SK-N-SH (cell line): ENCODE results near the gene HEATR3.

Experiments
- EZH2phosphoT487 ChIP-seq: fragments of 200-600 bp; sonication (generic); IDR thresholded peaks from 2 replicates; pipeline ENCODE4 v1.6.1; 2017; ENCODE audit warnings: low read depth, mixed run types, mild to moderate bottlenecking, antibody characterized with exemption, moderate library complexity, borderline replicate concordance
- POLR2AphosphoS5 ChIP-seq: IDR thresholded peaks from 2 replicates; pipeline ENCODE4 v1.6.1; 2012; ENCODE audit warnings: low read depth, low read length
- REST ChIP-seq: IDR thresholded peaks from 2 replicates; pipeline ENCODE4 v1.6.1; 2012; ENCODE audit warnings: mild to moderate bottlenecking, low read depth, low read length, moderate library complexity
- RFX5 ChIP-seq: IDR thresholded peaks from 2 replicates; pipeline ENCODE4 v1.6.1; 2012; ENCODE audit warnings: mild to moderate bottlenecking, improper control_type of control experiment, low read length

- no peak for TF ChIP-seq RFX5
- TF ChIP-seq REST = no peak
- TF ChIP-seq POLR2AphosphoS5 = no peak
- TF ChIP-seq EZH2phosphoT487 = no peak
Observed at GRCh38 chr16:50133214-50133613, 67.4 kb downstream of the HEATR3 start.
